Cortex of kidney (tissue), 1 donor: Measurements from ENCODE around the gene RAB17.

Experiments used
- DNase-seq: peaks from one replicate; lab custom pipeline; 2025; lab: John Stamatoyannopoulos, UW

Gene RAB17

GRCh38 chr2:237576974-237577373, 13.6 kb downstream of the RAB17 start:
- DNase-seq = no peak

- no peak for DNase-seq
Observed at GRCh38 chr2:237575869-237576862, 14.4 kb downstream of the RAB17 start.

GRCh38 chr2:237574894-237575868, 15.4 kb downstream of the RAB17 start:
- no peak for DNase-seq

GRCh38 chr2:237574467-237574866, 16.1 kb downstream of the RAB17 start:
- no peak for DNase-seq

- DNase-seq = no peak
Observed at GRCh38 chr2:237573721-237574415, 16.7 kb downstream of the RAB17 start.

GRCh38 chr2:237572742-237573101, 17.8 kb downstream of the RAB17 start:
- no peak for DNase-seq

- DNase-seq = peak; percentile 71
Observed at GRCh38 chr2:237572021-237572741, 18.4 kb downstream of the RAB17 start.

GRCh38 chr2:237571551-237571950, 19.0 kb downstream of the RAB17 start:
- DNase-seq = no peak

GRCh38 chr2:237570776-237571335, 19.7 kb downstream of the RAB17 start:
- no peak for DNase-seq

- DNase-seq = no peak
Observed at GRCh38 chr2:237569896-237570295, 20.6 kb downstream of the RAB17 start.

GRCh38 chr2:237569041-237569440, 21.5 kb downstream of the RAB17 start:
- DNase-seq = no peak

- DNase-seq = no peak
Observed at GRCh38 chr2:237568121-237568660, 22.3 kb downstream of the RAB17 start.

GRCh38 chr2:237567276-237568029, 23.1 kb downstream of the RAB17 start:
- DNase-seq = no peak

- no peak for DNase-seq
Observed at GRCh38 chr2:237566401-237567235, 23.9 kb downstream of the RAB17 start, which contains the start of gene PRLH. Gene PRLH (plus strand): TSS chr2:237566574. CDS start chr2:237566574, 0 bp downstream.

GRCh38 chr2:237565974-237566373, 24.6 kb downstream of the RAB17 start:
- no peak for DNase-seq

- DNase-seq = no peak
Observed at GRCh38 chr2:237564526-237565131, 25.9 kb downstream of the RAB17 start.

GRCh38 chr2:237563816-237564215, 26.7 kb downstream of the RAB17 start:
- no peak for DNase-seq

- DNase-seq = no peak
Observed at GRCh38 chr2:237561221-237561620, 29.3 kb downstream of the RAB17 start.
